Measurements from ENCODE around the gene METTL21C.

Gene METTL21C

GRCh38 chr13:102694937-102695336, at the start of gene METTL21C:
TSS of gene METTL21C (minus strand) at chr13:102695044. CDS start at chr13:102694498, 546 bp downstream.
- no peaks in the 10 kb centered on the region for H3K36me3 ChIP-seq
- no peak for TF ChIP-seq CTCF (IDR thresholded peaks at IDR 0.05)
- peaks cover 26% of the 10 kb centered on the region for H3K27me3 ChIP-seq
- no peaks in the 10 kb centered on the region for H3K4me1 ChIP-seq (ENCODE audit: control insufficient read depth in 1 of 2, insufficient read depth in 1 of 2, low read depth in 1 of 2, low read length in 1 of 2)
- H3K27ac ChIP-seq = no peak within 1 kb of the TSS
- H3K4me3 ChIP-seq (ENCODE audit: low read depth in 1 of 2, low read length in 1 of 2) = no peak within 1 kb of the TSS
- no peaks in the 10 kb centered on the region for H3K9me3 ChIP-seq

GRCh38 chr13:102742506-102742905, 47.7 kb upstream of the METTL21C start:
- TF ChIP-seq CTCF (IDR thresholded peaks at IDR 0.05) = no peak
- H3K27me3 ChIP-seq = no peaks in the 10 kb centered on the region

GRCh38 chr13:102742101-102742500, 47.3 kb upstream of the METTL21C start:
- H3K36me3 ChIP-seq = no peaks in the 10 kb centered on the region
- H3K9me3 ChIP-seq = no peaks in the 10 kb centered on the region
- no peak overlapping the region for H3K27ac ChIP-seq
- H3K27me3 ChIP-seq = peaks cover 4% of the 10 kb centered on the region
- no peak overlapping the region for H3K4me3 ChIP-seq (ENCODE audit: low read depth in 1 of 2, low read length in 1 of 2)
- TF ChIP-seq CTCF (IDR thresholded peaks at IDR 0.05) = no peak
- H3K4me1 ChIP-seq (ENCODE audit: control insufficient read depth in 1 of 2, insufficient read depth in 1 of 2, low read depth in 1 of 2, low read length in 1 of 2) = no peaks in the 10 kb centered on the region

More at GRCh38 chr13:102742506-102742905, 47.7 kb upstream of the METTL21C start:
- Histone ChIP-seq H3K4me1 (ENCODE audit: control insufficient read depth in 1 of 2, insufficient read depth in 1 of 2, low read depth in 1 of 2, low read length in 1 of 2) (no peaks in the 10 kb centered on the region), H3K27ac (no peak overlapping the region), H3K9me3 (no peaks in the 10 kb centered on the region), H3K36me3 (no peaks in the 10 kb centered on the region), H3K4me3 (ENCODE audit: low read depth in 1 of 2, low read length in 1 of 2) (no peak overlapping the region)

GRCh38 chr13:102729560-102730270, 34.9 kb upstream of the METTL21C start:
- no peak for TF ChIP-seq CTCF (IDR thresholded peaks at IDR 0.05)
- Histone ChIP-seq H3K4me1 (ENCODE audit: control insufficient read depth in 1 of 2, insufficient read depth in 1 of 2, low read depth in 1 of 2, low read length in 1 of 2) (no peaks in the 10 kb centered on the region), H3K9me3 (no peaks in the 10 kb centered on the region), H3K4me3 (ENCODE audit: low read depth in 1 of 2, low read length in 1 of 2) (no peak overlapping the region), H3K27ac (no peak overlapping the region), H3K36me3 (no peaks in the 10 kb centered on the region), H3K27me3 (peaks cover 57% of the 10 kb centered on the region)

GRCh38 chr13:102726430-102726829, 31.6 kb upstream of the METTL21C start:
- H3K27ac ChIP-seq = no peak overlapping the region
- no peak for TF ChIP-seq CTCF (IDR thresholded peaks at IDR 0.05)
- H3K9me3 ChIP-seq = no peaks in the 10 kb centered on the region
- H3K4me3 ChIP-seq (ENCODE audit: low read depth in 1 of 2, low read length in 1 of 2) = no peak overlapping the region
- H3K4me1 ChIP-seq (ENCODE audit: control insufficient read depth in 1 of 2, insufficient read depth in 1 of 2, low read depth in 1 of 2, low read length in 1 of 2) = no peaks in the 10 kb centered on the region
- H3K27me3 ChIP-seq = peaks cover 40% of the 10 kb centered on the region
- no peaks in the 10 kb centered on the region for H3K36me3 ChIP-seq

Data from neutrophil (primary cell).